GM12878 (cell line): ENCODE data around the gene CSTF2T. TPM values are rescaled to one million over a fixed set of nuclear protein-coding genes. Genes with fewer than 3 reads are reported as not detected.

Source experiments
- ATAC-seq: fragments of 200-7000 bp; cut with Tn5 transposase; 3 replicates; pipeline ENCODE4 v1.9.1; 2020; ENCODE audit warnings: mild to moderate bottlenecking, moderate library complexity
- BruUV-seq: library from RNA; stranded (reverse); fragments of 400-500 nt; replicated peaks from 2 replicates; lab custom pipeline; 2021; lab: Mats Ljungman, UMichigan
- CTCF ChIA-PET: fragments of 300-600 bp; sonication (Branson Sonifier 250); formaldehyde crosslinking; extraction: SDS; loops from one replicate; lab custom pipeline; 2021; ENCODE audit warnings: inconsistent platforms; lab: Yijun Ruan, JAX
- POLR2A ChIA-PET: fragments of 350-600 bp; formaldehyde crosslinking; extraction: SDS; loops from one replicate; lab custom pipeline; 2021; ENCODE audit warnings: inconsistent platforms; lab: Charles Lee
- RAD21 ChIA-PET: fragments of 300-600 bp; sonication (Branson Sonifier 250); formaldehyde crosslinking; loops from one replicate; lab custom pipeline; 2023; ENCODE audit warnings: antibody characterized with exemption; ENCODE audit not compliant: unreplicated experiment; lab: Charles Lee
- SMC1A ChIA-PET: fragments of 300-600 bp; sonication (Branson Sonifier 250); formaldehyde crosslinking; loops from one replicate; lab custom pipeline; 2023; ENCODE audit not compliant: unreplicated experiment, uncharacterized antibody; lab: Charles Lee
- DNase-seq: peaks from one replicate; pipeline ENCODE4 v3.0.0-alpha.2; 2011; ENCODE audit warnings: low read depth, low spot score
- FAIRE-seq: peaks from 3 replicates; lab custom pipeline; 2011; peaks lifted over from hg19 to GRCh38; lab: Jason Lieb, UNC
- H2AFZ ChIP-seq: 2 replicates; pipeline ENCODE4 v1.6.0; 2011; ENCODE audit warnings: low read depth, low read length, control low read depth; ENCODE audit not compliant: control insufficient read depth
- H3K27ac ChIP-seq: 2 replicates; pipeline ENCODE4 v1.5.1; 2011; ENCODE audit warnings: control low read depth; ENCODE audit not compliant: control insufficient read depth, insufficient read depth
- H3K27me3 ChIP-seq, 2 experiments: replicated peaks in 1 of 2; 2 replicates each; pipeline versions ENCODE4 v1.6.0 to v1.6.1; 2011; ENCODE audit warnings: low read length in 1 of 2; ENCODE audit not compliant: control insufficient read depth in 2 of 2, insufficient read depth in 2 of 2
- H3K36me3 ChIP-seq, 2 experiments: 2 replicates each; pipeline ENCODE4 v1.5.1; 2011; ENCODE audit warnings: low read length in 1 of 2; ENCODE audit not compliant: control insufficient read depth in 2 of 2, insufficient read depth in 2 of 2
- H3K4me1 ChIP-seq: 2 replicates; pipeline ENCODE4 v1.6.1; 2011; ENCODE audit warnings: mild to moderate bottlenecking, low read length, moderate library complexity, mixed read lengths; ENCODE audit not compliant: control insufficient read depth, insufficient read depth
- H3K4me2 ChIP-seq: 2 replicates; pipeline ENCODE4 v1.6.0; 2011; ENCODE audit warnings: control low read depth; ENCODE audit not compliant: control insufficient read depth, insufficient read depth
- H3K4me3 ChIP-seq: fragments of 200-600 bp; sonication (generic); 2 replicates; pipeline ENCODE4 v1.5.1; 2016
- H3K79me2 ChIP-seq: 2 replicates; pipeline ENCODE4 v1.6.0; 2011; ENCODE audit warnings: low read length; ENCODE audit not compliant: control insufficient read depth, insufficient read depth
- H3K9ac ChIP-seq: 2 replicates; pipeline ENCODE4 v1.8.0; 2011; ENCODE audit warnings: low read length, control low read depth, mixed read lengths; ENCODE audit not compliant: control insufficient read depth, insufficient read depth
- H3K9me3 ChIP-seq: replicated peaks from 3 replicates; pipeline ENCODE4 v1.5.1; 2011; ENCODE audit warnings: mild to moderate bottlenecking, low read length; ENCODE audit not compliant: control insufficient read depth, insufficient read depth
- H4K20me1 ChIP-seq: 2 replicates; pipeline ENCODE4 v1.6.0; 2011; ENCODE audit not compliant: control insufficient read depth, insufficient read depth
- CUX1 ChIP-seq: IDR thresholded peaks from 2 replicates; pipeline ENCODE4 v1.6.1; 2012; ENCODE audit warnings: improper control_type of control experiment, low read depth, low read length; ENCODE audit not compliant: insufficient replicate concordance
- FOS ChIP-seq: IDR thresholded peaks from 3 replicates; pipeline ENCODE4 v1.6.1; 2011; ENCODE audit warnings: borderline replicate concordance; ENCODE audit not compliant: insufficient read length; ENCODE audit errors: extremely low read depth
- GATAD2B ChIP-seq: fragments of 450-650 bp; conservative IDR thresholded peaks from 2 replicates; pipeline ENCODE4 v1.6.1; 2017; ENCODE audit warnings: low read depth, mild to moderate bottlenecking, moderate library complexity
- KAT2A ChIP-seq: conservative IDR thresholded peaks from 2 replicates; pipeline ENCODE4 v1.6.1; 2011; ENCODE audit warnings: low read depth, low read length; ENCODE audit not compliant: control insufficient read depth
- MXI1 ChIP-seq: fragments of 150-350 bp; IDR thresholded peaks from 2 replicates; pipeline ENCODE4 v1.6.1; 2011; ENCODE audit warnings: low read depth, mild to moderate bottlenecking, inconsistent platforms, low read length, improper control_type of control experiment
- NFYB ChIP-seq: IDR thresholded peaks from 2 replicates; pipeline ENCODE4 v1.6.1; 2011; ENCODE audit warnings: low read depth, mild to moderate bottlenecking, low read length, improper control_type of control experiment, moderate library complexity; ENCODE audit not compliant: insufficient read depth
- RUNX3 ChIP-seq: IDR thresholded peaks from 2 replicates; pipeline ENCODE4 v1.6.1; 2012; ENCODE audit warnings: low read length, inconsistent platforms
- SRF ChIP-seq, 2 experiments: IDR thresholded peaks; 2 replicates each; pipeline ENCODE4 v1.6.1; 2011; ENCODE audit warnings: low read depth in 2 of 2, low read length in 2 of 2, mild to moderate bottlenecking in 1 of 2, moderate library complexity in 1 of 2
- SUPT20H ChIP-seq: IDR thresholded peaks from 2 replicates; pipeline ENCODE4 v1.6.1; 2011; ENCODE audit warnings: low read depth, mild to moderate bottlenecking, low read length, moderate library complexity, borderline replicate concordance; ENCODE audit not compliant: control insufficient read depth
- ZNF622 ChIP-seq: fragments of 450-650 bp; IDR thresholded peaks from 2 replicates; pipeline ENCODE4 v1.6.1; 2017; ENCODE audit warnings: mild to moderate bottlenecking, inconsistent platforms
- WGBS: methylation state at CpG from one replicate; pipeline ENCODE4 v1.1.6; 2016; ENCODE audit warnings: low lambda C conversion rate; ENCODE audit not compliant: insufficient replicate concordance, insufficient coverage; ENCODE audit errors: missing lambda C conversion rate; 5-methylcytosine and 5-hydroxymethylcytosine counted together
- in situ Hi-C: fragments of 300-500 bp; cut with MboI; formaldehyde crosslinking; loops from 9 replicates; pipeline ENCODE4 v1.14.3; 2018; ENCODE audit warnings: mixed read lengths
- intact Hi-C: fragments of 100-400 bp; cut with micrococcal nuclease; formaldehyde crosslinking; loops from one replicate; pipeline ENCODE4 v1.14.2; 2022; ENCODE audit not compliant: unreplicated experiment
- polyA plus RNA-seq, 11 experiments: library from polyadenylated mRNA; depleted of rRNA in 4 of 11; unstranded in 6 of 11; stranded (reverse) in 5 of 11; fragments of >200 nt; fragmentation: Nextera tagmentation in 4 of 11; fragmentation: Illumina TruSeq in 1 of 11; extraction: Ambion mirVana in 4 of 11; extraction: Trizol in 1 of 11; gene quantifications; 1 replicate in 1 of 11; 2 replicates in 10 of 11; pipeline versions ENCODE4 v1.2.1 to v1.2.3, GENCODE V29; 2011 to 2016; ENCODE audit warnings: inconsistent platforms in 2 of 11, missing spikeins in 2 of 11, low read depth in 1 of 11
- total RNA-seq, 4 experiments: library from RNA; depleted of rRNA in 3 of 4; stranded (reverse); fragments of >200 nt in 3 of 4; fragmentation: Illumina TruSeq in 1 of 4; extraction: Trizol in 1 of 4; gene quantifications; 2 replicates each; pipeline versions ENCODE4 v1.2.1 to v1.2.3, GENCODE V29; 2013 to 2021

CSTF2T gene
- total and polyA plus RNA-seq, 10 of the 15 experiments (the other 5 are each of a cell fraction or from before 2014, with no cell fraction given): 6.8 to 23.8 (median 14.3) TPM

GRCh38 chr10:51718804-51719291 is 19.5 kb upstream of the CSTF2T start:
- no peak overlapping the region for H2AFZ ChIP-seq
- ChIA-PET CTCF (no interaction called here), POLR2A (no interaction called here), SMC1A (interaction anchor here (0.7 to 2.2 kb wide), 4 partner anchors 9 to 26 kb away, joined by 3 to 9 read pairs (median 3); no protein-coding TSS in a partner anchor)
- H3K27ac ChIP-seq: no peak overlapping the region
- H3K4me2 ChIP-seq: no peak overlapping the region
- no peak for ATAC-seq
- no peaks in the 10 kb centered on the region; a peak in 1 of 4 replicates for H3K27me3 ChIP-seq
- H3K4me1 ChIP-seq: no peaks in the 10 kb centered on the region
- H3K79me2 ChIP-seq: no peaks in the 10 kb centered on the region
- in situ Hi-C loops: no loop called here
- TF ChIP-seq SUPT20H: no peak
- TF ChIP-seq MXI1: no peak
- TF ChIP-seq ZNF622: no peak
- TF ChIP-seq, all 136 proteins: peak for 0
- no peaks in the 10 kb centered on the region for H4K20me1 ChIP-seq
- no peak overlapping the region for H3K4me3 ChIP-seq
- FAIRE-seq: no peak
- no peak overlapping the region for H3K9ac ChIP-seq
- BruUV-seq: no TSS peak
- intact Hi-C loops: no loop called here
- no peaks in the 10 kb centered on the region for H3K36me3 ChIP-seq
- H3K9me3 ChIP-seq: no peaks in the 10 kb centered on the region
- no peak for DNase-seq
- RAD21 ChIA-PET: no interaction called here

- ATAC-seq (no peak), FAIRE-seq (no peak), DNase-seq (no peak)
- H3K9ac ChIP-seq: no peak overlapping the region
- H3K4me2 ChIP-seq: no peak overlapping the region
- no peaks in the 10 kb centered on the region for H3K9me3 ChIP-seq
- ChIA-PET POLR2A (no interaction called here), CTCF (interaction anchor here (1.3 kb wide), 1 partner anchor 12 kb away, joined by 5 read pairs; no protein-coding TSS in a partner anchor), SMC1A (interaction anchor here (1.8 kb wide), 1 partner anchor 37 kb away, joined by 5 read pairs; no protein-coding TSS in a partner anchor), RAD21 (no interaction called here)
- H3K27me3 ChIP-seq: no peaks in the 10 kb centered on the region; a peak in 1 of 4 replicates
- H2AFZ ChIP-seq: no peak overlapping the region
- no TSS peak for BruUV-seq
- H3K4me1 ChIP-seq: no peaks in the 10 kb centered on the region
- H3K27ac ChIP-seq: no peak overlapping the region
- H3K36me3 ChIP-seq: no peaks in the 10 kb centered on the region
- in situ Hi-C loops: no loop called here
- H3K79me2 ChIP-seq: no peaks in the 10 kb centered on the region
- intact Hi-C loops: no loop called here
- WGBS: 8% methylated on average over 4 of the region's 4 CpGs
- no peaks in the 10 kb centered on the region for H4K20me1 ChIP-seq
- H3K4me3 ChIP-seq: no peak overlapping the region
- TF ChIP-seq RUNX3 (no peak), SRF (IDR thresholded peaks at IDR 0.05; ENCODE audit: low read depth in 2 of 2, low read length in 2 of 2) (no peak), NFYB (no peak), FOS (no peak), KAT2A (no peak), GATAD2B (no peak), CUX1 (no peak)
These were observed 17.6 kb upstream of the CSTF2T start for GRCh38 chr10:51716981-51717380.
